ENCODE measurements around the gene PCDHGB6.
"Not testable (repeated sequence)": the region's sequence is repeated elsewhere in the genome, so short reads cannot be mapped to it uniquely, and the experiment has no call there.

The PCDHGB6 gene

DNA sequence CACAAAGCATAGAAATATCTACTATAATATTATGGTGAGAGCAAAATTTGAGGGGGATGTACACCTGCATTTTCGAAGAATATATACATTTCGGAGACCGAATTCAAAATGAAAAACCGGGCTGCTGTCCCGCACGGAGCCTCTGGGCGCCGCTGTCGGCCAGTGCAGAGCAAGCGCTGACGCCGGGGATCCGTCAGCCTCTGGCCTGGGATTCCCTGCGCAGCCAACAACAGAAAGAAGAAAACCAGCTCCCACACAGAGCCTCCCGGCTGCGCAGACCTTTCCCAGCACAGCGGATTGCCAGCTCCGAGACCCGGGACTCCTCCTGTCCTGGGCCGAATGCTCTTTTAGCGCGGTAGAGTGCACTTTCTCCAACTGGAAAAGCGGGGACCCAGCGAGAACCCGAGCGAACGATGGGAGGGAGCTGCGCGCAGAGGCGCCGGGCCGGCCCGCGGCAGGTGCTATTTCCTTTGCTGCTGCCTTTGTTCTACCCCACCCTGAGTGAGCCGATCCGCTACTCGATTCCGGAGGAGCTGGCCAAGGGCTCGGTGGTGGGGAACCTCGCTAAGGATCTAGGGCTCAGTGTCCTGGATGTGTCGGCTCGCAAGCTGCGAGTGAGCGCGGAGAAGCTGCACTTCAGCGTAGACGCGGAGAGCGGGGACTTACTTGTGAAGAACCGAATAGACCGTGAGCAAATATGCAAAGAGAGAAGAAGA, at the start of gene PCDHGB6:
Gene PCDHGB6, plus strand, starts transcription at position 232 of the 716 bp plus-strand sequence. Its CDS starts 182 bp downstream, at position 414.
- not testable (repeated sequence) for DNase-seq (ENCODE audit: low read depth)
- peak within 1 kb of the TSS; percentile 42 for H3K4me3 ChIP-seq (ENCODE audit: low read length)
- TF ChIP-seq CTCF (conservative IDR thresholded peaks at IDR 0.05; ENCODE audit: low read depth, low read length), result peak; percentile 71

- DNase-seq (ENCODE audit: low read depth), result no peak
- H3K4me3 ChIP-seq (ENCODE audit: low read length), result peak within 1 kb of the TSS; percentile 22
- TF ChIP-seq CTCF (conservative IDR thresholded peaks at IDR 0.05; ENCODE audit: low read depth, low read length), result peak; percentile 22
Measured at GRCh38 chr5:141359790-141360426, 47.9 kb upstream of the PCDHGB6 start, which contains the start of gene PCDHGB2. Gene PCDHGB2, plus strand, starts transcription at chr5:141359994. Its CDS starts 142 bp downstream, at chr5:141360136.

GRCh38 chr5:141360685-141361084, 47.1 kb upstream of the PCDHGB6 start:
- no peak for TF ChIP-seq CTCF (conservative IDR thresholded peaks at IDR 0.05; ENCODE audit: low read depth, low read length)
- DNase-seq (ENCODE audit: low read depth), result no peak
- no peak overlapping the region for H3K4me3 ChIP-seq (ENCODE audit: low read length)

GRCh38 chr5:141362719-141363118, 45.1 kb upstream of the PCDHGB6 start:
- TF ChIP-seq CTCF (conservative IDR thresholded peaks at IDR 0.05; ENCODE audit: low read depth, low read length), result no peak
- no peak for DNase-seq (ENCODE audit: low read depth)
- no peak overlapping the region for H3K4me3 ChIP-seq (ENCODE audit: low read length)

DNA sequence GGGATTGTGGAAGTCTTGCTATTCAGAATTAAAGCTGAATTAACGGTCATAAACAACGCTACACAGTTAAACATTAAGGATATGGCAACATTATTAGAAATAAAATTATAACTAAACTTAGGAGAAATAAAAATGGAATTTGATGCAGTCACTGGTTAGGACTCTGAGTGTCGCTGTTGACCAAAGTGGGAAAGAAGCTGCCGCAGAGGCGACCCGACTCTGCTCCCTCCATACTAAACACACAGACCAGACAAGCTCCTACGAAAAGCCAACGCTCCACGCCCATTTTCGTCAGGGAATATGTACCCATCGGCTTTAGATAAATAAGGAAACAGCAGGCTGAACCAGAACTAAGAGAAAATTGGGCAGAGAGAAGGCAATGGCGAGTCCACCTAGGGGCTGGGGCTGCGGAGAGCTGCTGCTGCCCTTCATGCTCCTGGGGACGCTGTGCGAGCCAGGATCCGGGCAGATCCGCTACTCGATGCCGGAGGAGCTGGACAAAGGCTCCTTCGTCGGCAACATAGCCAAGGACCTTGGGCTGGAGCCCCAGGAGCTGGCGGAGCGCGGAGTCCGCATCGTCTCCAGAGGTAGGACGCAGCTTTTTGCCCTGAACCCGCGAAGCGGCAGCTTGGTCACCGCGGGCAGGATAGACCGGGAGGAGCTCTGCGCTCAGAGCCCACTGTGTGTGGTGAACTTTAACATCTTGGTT, 43.7 kb upstream of the PCDHGB6 start, which contains the start of gene PCDHGA5:
Gene PCDHGA5, plus strand, starts transcription at position 211 of the 709 bp plus-strand sequence. Its CDS starts 169 bp downstream, at position 380.
- no peak for TF ChIP-seq CTCF (conservative IDR thresholded peaks at IDR 0.05; ENCODE audit: low read depth, low read length)
- H3K4me3 ChIP-seq (ENCODE audit: low read length), result no peak within 1 kb of the TSS
- no peak for DNase-seq (ENCODE audit: low read depth)

GRCh38 chr5:141366016-141366896, 41.6 kb upstream of the PCDHGB6 start:
- no peak for DNase-seq (ENCODE audit: low read depth)
- no peak overlapping the region for H3K4me3 ChIP-seq (ENCODE audit: low read length)
- TF ChIP-seq CTCF (conservative IDR thresholded peaks at IDR 0.05; ENCODE audit: low read depth, low read length), result no peak

Measured in retinal pigment epithelial cell (primary cell).